Liver (tissue), 9 donors: ENCODE data around the gene BOLA1. TPM values are rescaled to one million over a fixed set of nuclear protein-coding genes. Genes with fewer than 3 reads are reported as not detected.
"Not testable (repeated sequence)": the region's sequence is repeated elsewhere in the genome, so short reads cannot be mapped to it uniquely, and the experiment has no call there.

ENCODE experiments used
- DNase-seq: peaks from one replicate; pipeline ENCODE4 v3.0.0-alpha.2; 2017; ENCODE audit warnings: low spot score
- H3K27ac ChIP-seq, 2 donors: one replicate each; pipeline ENCODE4 v1.7.0; 2013; ENCODE audit warnings: inconsistent platforms in 2 of 2, low read length in 2 of 2, control low read depth in 1 of 2, low read depth in 1 of 2, mild to moderate bottlenecking in 1 of 2
- H3K27me3 ChIP-seq, 4 donors: one replicate each; pipeline versions ENCODE4 v1.6.1 to v1.7.0; 2013; ENCODE audit warnings: low read length in 3 of 4, inconsistent platforms in 1 of 4, mild to moderate bottlenecking in 1 of 4, moderate library complexity in 1 of 4; ENCODE audit not compliant: control insufficient read depth in 4 of 4, insufficient read depth in 4 of 4
- H3K36me3 ChIP-seq, 4 donors: one replicate each; pipeline versions ENCODE4 v1.6.1 to v1.7.0; 2013; ENCODE audit warnings: low read length in 3 of 4, mild to moderate bottlenecking in 3 of 4, low read depth in 1 of 4, moderate library complexity in 1 of 4; ENCODE audit not compliant: control insufficient read depth in 4 of 4, insufficient read depth in 3 of 4
- H3K4me1 ChIP-seq, 4 donors: one replicate each; pipeline versions ENCODE4 v1.6.1 to v1.7.0; 2013; ENCODE audit warnings: low read length in 3 of 4, mild to moderate bottlenecking in 3 of 4, moderate library complexity in 1 of 4; ENCODE audit not compliant: control insufficient read depth in 4 of 4, insufficient read depth in 4 of 4
- H3K4me3 ChIP-seq, 3 donors: one replicate each; pipeline versions ENCODE4 v1.6.1 to v1.7.0; 2013; ENCODE audit warnings: low read length in 3 of 3, control low read depth in 1 of 3, low read depth in 1 of 3, mild to moderate bottlenecking in 1 of 3
- H3K9ac ChIP-seq, 2 donors: one replicate each; pipeline ENCODE4 v1.7.0; 2013; ENCODE audit warnings: low read length in 2 of 2, mild to moderate bottlenecking in 2 of 2, moderate library complexity in 2 of 2, control low read depth in 1 of 2, low read depth in 1 of 2
- H3K9me3 ChIP-seq, 4 donors: one replicate each; pipeline versions ENCODE4 v1.6.1 to v1.7.0; 2013; ENCODE audit warnings: low read length in 3 of 4; ENCODE audit not compliant: control insufficient read depth in 4 of 4
- ATF3 ChIP-seq: IDR thresholded peaks from 2 replicates; pipeline ENCODE4 v1.6.1; 2016; ENCODE audit warnings: antibody characterized with exemption
- CTCF ChIP-seq: fragments of 150-350 bp; IDR thresholded peaks from 2 replicates; pipeline ENCODE4 v1.5.1; 2017; ENCODE audit warnings: improper control_type of control experiment, low read depth, low read length; ENCODE audit not compliant: missing input control
- FOXA1 ChIP-seq: IDR thresholded peaks from 2 replicates; pipeline ENCODE4 v1.6.1; 2016; ENCODE audit warnings: antibody characterized with exemption
- FOXA2 ChIP-seq: IDR thresholded peaks from 2 replicates; pipeline ENCODE4 v1.6.1; 2016; ENCODE audit warnings: antibody characterized with exemption
- GABPA ChIP-seq, 2 donors: IDR thresholded peaks in 1 of 2; conservative IDR thresholded peaks in 1 of 2; 2 replicates each; pipeline ENCODE4 v1.6.1; 2016; ENCODE audit warnings: antibody characterized with exemption in 2 of 2, mild to moderate bottlenecking in 1 of 2, moderate library complexity in 1 of 2
- HNF4A ChIP-seq, 2 donors: conservative IDR thresholded peaks; 2 replicates each; pipeline ENCODE4 v1.6.1; 2016; ENCODE audit warnings: antibody characterized with exemption in 2 of 2, mild to moderate bottlenecking in 2 of 2
- JUND ChIP-seq, 2 donors: IDR thresholded peaks; 2 replicates each; pipeline ENCODE4 v1.6.1; 2016; ENCODE audit warnings: antibody characterized with exemption in 2 of 2
- MAX ChIP-seq: IDR thresholded peaks from 2 replicates; pipeline ENCODE4 v1.6.1; 2016; ENCODE audit warnings: antibody characterized with exemption
- NR2F2 ChIP-seq: IDR thresholded peaks from 2 replicates; pipeline ENCODE4 v1.6.1; 2016; ENCODE audit warnings: antibody characterized with exemption
- RXRA ChIP-seq, 2 donors: IDR thresholded peaks; 2 replicates each; pipeline ENCODE4 v1.6.1; 2017 to 2018; ENCODE audit warnings: antibody characterized with exemption in 2 of 2, mild to moderate bottlenecking in 1 of 2
- SP1 ChIP-seq: IDR thresholded peaks from 2 replicates; pipeline ENCODE4 v1.6.1; 2018; ENCODE audit warnings: antibody characterized with exemption, mild to moderate bottlenecking
- TAF1 ChIP-seq: conservative IDR thresholded peaks from 2 replicates; pipeline ENCODE4 v1.6.1; 2016; ENCODE audit warnings: antibody characterized with exemption, mild to moderate bottlenecking
- YY1 ChIP-seq: IDR thresholded peaks from 2 replicates; pipeline ENCODE4 v1.6.1; 2016; ENCODE audit warnings: antibody characterized with exemption, mild to moderate bottlenecking
- WGBS: extraction: QIAGEN DNeasy Blood & Tissue Kit; methylation state at CpG from one replicate; pipeline ENCODE4 v1.1.7; 2013; 5-methylcytosine and 5-hydroxymethylcytosine counted together
- polyA plus RNA-seq, 2 donors: library from polyadenylated mRNA; stranded (reverse) in 1 of 2; unstranded in 1 of 2; fragments of 200-250 nt in 1 of 2; fragments of >200 nt in 1 of 2; fragmentation: Nextera tagmentation in 1 of 2; extraction: Ambion mirVana in 1 of 2; gene quantifications; one replicate each; pipeline versions ENCODE4 v1.2.1 to v1.2.3, GENCODE V29; 2013 to 2015
- total RNA-seq, 2 donors: library from RNA; depleted of rRNA; stranded (reverse); fragments of >200 nt; gene quantifications; one replicate each; pipeline ENCODE4 v1.2.3, GENCODE V29; 2014
- donor health status: healthy.
- donor health status: healthy.
- donor health status: healthy.
- donor health status: healthy.
- donor health status: healthy.

The BOLA1 gene
- total and polyA plus RNA-seq, 4 donors = 10.2 to 22.1 (median 11.6) TPM

GRCh38 chr1:149936170-149936991, 37.0 kb downstream of the BOLA1 start, which contains the start of gene MTMR11:
Gene MTMR11 (minus strand): TSS chr1:149936879. CDS start chr1:149936647, 232 bp downstream.
- H3K4me3 ChIP-seq = peak within 1 kb of the TSS in 2 of 3 donors; percentile 1 to 36
- H3K36me3 ChIP-seq = no peaks in the 10 kb centered on the region
- H3K9me3 ChIP-seq = no peaks in the 10 kb centered on the region
- WGBS = 21% methylated on average over 18 of the region's 18 CpGs
- peaks cover 9 to 28% (median 12%) of the 10 kb centered on the region in 4 donors for H3K4me1 ChIP-seq
- TF ChIP-seq JUND (IDR thresholded peaks at IDR 0.05) (no peak), SP1 (no peak), FOXA1 (no peak)
- no peak for DNase-seq
- H3K27ac ChIP-seq = no peak within 1 kb of the TSS
- peak within 1 kb of the TSS in 1 of 2 donors; percentile 53 for H3K9ac ChIP-seq
- H3K27me3 ChIP-seq = no peaks in the 10 kb centered on the region

GRCh38 chr1:149936992-149937705, 37.8 kb downstream of the BOLA1 start:
- H3K9ac ChIP-seq = no peak overlapping the region
- peak overlapping the region in 1 of 3 donors; percentile 36 for H3K4me3 ChIP-seq
- TF ChIP-seq JUND (IDR thresholded peaks at IDR 0.05) = peak in 1 of 2 donors; percentile 25
- no peak for TF ChIP-seq ATF3
- no peak for TF ChIP-seq TAF1
- TF ChIP-seq HNF4A (conservative IDR thresholded peaks at IDR 0.05) = no peak
- TF ChIP-seq CTCF = no peak
- TF ChIP-seq FOXA2 = no peak
- peaks cover 9 to 28% (median 12%) of the 10 kb centered on the region in 4 donors for H3K4me1 ChIP-seq
- H3K27me3 ChIP-seq = no peaks in the 10 kb centered on the region
- H3K9me3 ChIP-seq = no peaks in the 10 kb centered on the region
- no peaks in the 10 kb centered on the region for H3K36me3 ChIP-seq
- WGBS = 23% methylated on average over 8 of the region's 8 CpGs
- no peak for DNase-seq
- no peak overlapping the region for H3K27ac ChIP-seq

- Histone ChIP-seq H3K27me3 (no peaks in the 10 kb centered on the region), H3K4me3 (no peak overlapping the region), H3K9ac (no peak overlapping the region), H3K36me3 (no peaks in the 10 kb centered on the region), H3K27ac (no peak overlapping the region), H3K4me1 (peaks cover 9 to 28% (median 12%) of the 10 kb centered on the region in 4 donors), H3K9me3 (no peaks in the 10 kb centered on the region)
- TF ChIP-seq RXRA (IDR thresholded peaks at IDR 0.05) (no peak), FOXA1 (no peak), GABPA (IDR thresholded peaks at IDR 0.05 in 1 of 2, conservative IDR thresholded peaks at IDR 0.05 in 1 of 2) (no peak), FOXA2 (no peak), NR2F2 (no peak), YY1 (no peak), JUND (IDR thresholded peaks at IDR 0.05) (no peak), MAX (no peak), HNF4A (conservative IDR thresholded peaks at IDR 0.05) (no peak), SP1 (no peak)
- DNase-seq = no peak
These were observed 38.4 kb downstream of the BOLA1 start for GRCh38 chr1:149937759-149938158.

- WGBS = 60% methylated on average over 13 of the region's 13 CpGs
- Histone ChIP-seq H3K4me3 (peak overlapping the region in 2 of 3 donors; percentile 16 to 45), H3K4me1 (peaks cover 9 to 28% (median 12%) of the 10 kb centered on the region in 4 donors), H3K27ac (peak overlapping the region; percentile 84 to 87)
- H3K36me3 ChIP-seq, H3K27me3 ChIP-seq, DNase-seq, H3K9ac ChIP-seq, H3K9me3 ChIP-seq: not testable (repeated sequence)
These were observed 39.3 kb downstream of the BOLA1 start for GRCh38 chr1:149938668-149939003.
